Type B pancreatic cell (in vitro differentiated cells): ENCODE data around the gene ARHGEF4. TPM values are rescaled to one million over a fixed set of nuclear protein-coding genes. Genes with fewer than 3 reads are reported as not detected.

Experiments
- DNase-seq: peaks from one replicate; pipeline ENCODE4 v3.0.0; 2021; ENCODE audit warnings: mixed read lengths; ENCODE audit not compliant: unreplicated experiment; ENCODE audit errors: extremely low spot score
- H3K27ac Mint-ChIP-seq: 2 replicates; pipeline ENCODE4 v1.8.0; 2021; ENCODE audit warnings: mild to moderate bottlenecking, mixed read lengths
- H3K27me3 Mint-ChIP-seq: 2 replicates; pipeline ENCODE4 v1.8.0; 2021; ENCODE audit warnings: mixed read lengths
- H3K36me3 Mint-ChIP-seq: 2 replicates; pipeline ENCODE4 v1.8.0; 2021; ENCODE audit warnings: mixed read lengths
- H3K4me1 Mint-ChIP-seq: one replicate; pipeline ENCODE4 v1.8.0; 2021; ENCODE audit warnings: mixed read lengths; ENCODE audit not compliant: unreplicated experiment
- H3K4me3 Mint-ChIP-seq: 2 replicates; pipeline ENCODE4 v1.8.0; 2021; ENCODE audit warnings: mild to moderate bottlenecking, mixed read lengths
- H3K9me3 Mint-ChIP-seq: 2 replicates; pipeline ENCODE4 v1.8.0; 2021; ENCODE audit warnings: mixed read lengths
- CTCF ChIP-seq: fragments of 200-600 bp; sonication (generic); conservative IDR thresholded peaks from 2 replicates; pipeline ENCODE4 v1.5.0; 2021; ENCODE audit warnings: antibody characterized with exemption, mild to moderate bottlenecking
- total RNA-seq: library from RNA; stranded (reverse); gene quantifications from 2 replicates; pipeline ENCODE4 v1.2.1, GENCODE V29; 2021; ENCODE audit warnings: low replicate concordance

Gene ARHGEF4
- total RNA-seq, 1 donor from 2014 or later, result 31.4 TPM

GRCh38 chr2:130911482-130911881 is 74.8 kb downstream of the ARHGEF4 start:
- TF ChIP-seq CTCF, result no peak
- no peaks in the 10 kb centered on the region for H3K27me3 Mint-ChIP-seq

GRCh38 chr2:130911996-130912395 is 75.3 kb downstream of the ARHGEF4 start:
- H3K9me3 Mint-ChIP-seq, result no peaks in the 10 kb centered on the region
- H3K4me3 Mint-ChIP-seq, result peak overlapping the region; percentile 8
- no peaks in the 10 kb centered on the region for H3K36me3 Mint-ChIP-seq
- no peak for DNase-seq
- peaks cover 12% of the 10 kb centered on the region for H3K4me1 Mint-ChIP-seq
- TF ChIP-seq CTCF, result no peak
- peak overlapping the region; percentile 36 for H3K27ac Mint-ChIP-seq
- H3K27me3 Mint-ChIP-seq, result no peaks in the 10 kb centered on the region

More at GRCh38 chr2:130911482-130911881, 74.8 kb downstream of the ARHGEF4 start:
- Mint-ChIP-seq H3K27ac (peak overlapping the region; percentile 72), H3K36me3 (no peaks in the 10 kb centered on the region), H3K4me1 (peaks cover 12% of the 10 kb centered on the region), H3K9me3 (no peaks in the 10 kb centered on the region), H3K4me3 (no peak overlapping the region)
- no peak for DNase-seq

DNA sequence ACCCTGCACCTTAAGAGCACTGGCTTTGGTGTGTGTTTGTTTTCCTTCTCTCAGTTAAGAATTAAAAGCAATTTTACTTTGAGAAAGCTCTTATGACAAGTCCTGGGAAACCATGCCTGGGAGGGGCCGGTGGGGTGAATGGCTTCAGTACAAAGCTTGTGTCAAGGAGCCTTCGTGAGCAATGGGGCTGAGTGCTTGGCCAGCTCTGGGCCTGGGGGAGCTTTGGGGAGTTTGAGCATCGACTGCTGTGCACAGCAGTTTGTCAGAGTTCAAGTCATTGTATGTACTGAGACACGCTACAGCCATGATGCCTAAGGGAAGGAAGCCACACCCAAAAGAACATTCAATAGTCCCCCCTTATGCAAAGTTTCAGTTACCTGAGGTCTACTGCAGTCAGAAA is 75.8 kb downstream of the ARHGEF4 start:
- Mint-ChIP-seq H3K27me3 (no peaks in the 10 kb centered on the region), H3K9me3 (no peaks in the 10 kb centered on the region), H3K4me1 (peaks cover 12% of the 10 kb centered on the region), H3K36me3 (no peaks in the 10 kb centered on the region), H3K4me3 (peak overlapping the region; percentile 8), H3K27ac (peak overlapping the region; percentile 36)
- no peak for DNase-seq
- TF ChIP-seq CTCF, result no peak

DNA sequence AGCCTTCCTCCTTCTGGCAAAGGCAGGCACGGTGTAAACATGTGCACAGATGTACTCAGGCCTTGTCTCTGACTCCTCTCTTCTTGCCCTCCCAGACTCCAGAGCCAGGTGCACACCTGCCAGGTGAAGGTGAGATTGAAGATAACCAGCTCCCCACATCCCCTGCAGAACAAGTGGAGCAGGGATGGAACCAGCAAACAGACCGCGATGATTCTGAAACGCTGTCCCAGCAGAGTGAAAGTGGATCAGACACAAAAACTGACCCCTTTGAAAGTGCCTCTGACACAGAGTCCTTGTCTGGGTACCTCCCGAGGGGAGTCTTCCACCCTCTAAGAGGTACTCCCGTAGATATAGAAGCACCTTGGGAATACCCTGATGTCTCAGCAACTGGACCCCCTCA is 77.2 kb downstream of the ARHGEF4 start:
- no peaks in the 10 kb centered on the region for H3K9me3 Mint-ChIP-seq
- H3K27me3 Mint-ChIP-seq, result no peaks in the 10 kb centered on the region
- H3K27ac Mint-ChIP-seq, result peak overlapping the region; percentile 54
- H3K4me1 Mint-ChIP-seq, result peaks cover 12% of the 10 kb centered on the region
- H3K36me3 Mint-ChIP-seq, result no peaks in the 10 kb centered on the region
- no peak for DNase-seq
- no peak overlapping the region for H3K4me3 Mint-ChIP-seq
- TF ChIP-seq CTCF, result no peak

- no peak overlapping the region for H3K4me3 Mint-ChIP-seq
- H3K27ac Mint-ChIP-seq, result no peak overlapping the region
- peaks cover 12% of the 10 kb centered on the region for H3K4me1 Mint-ChIP-seq
- H3K9me3 Mint-ChIP-seq, result no peaks in the 10 kb centered on the region
- H3K27me3 Mint-ChIP-seq, result no peaks in the 10 kb centered on the region
- H3K36me3 Mint-ChIP-seq, result no peaks in the 10 kb centered on the region
- DNase-seq, result no peak
- no peak for TF ChIP-seq CTCF
Measured at GRCh38 chr2:130915149-130915548, 78.4 kb downstream of the ARHGEF4 start.
